ENCODE measurements around the gene C3orf22.

C3orf22 gene

GRCh38 chr3:126512026-126512425 lies 46.7 kb downstream of the C3orf22 start:
- Histone ChIP-seq H3K27me3 (ENCODE audit: insufficient read depth, poor library complexity, severe bottlenecking) (no peaks in the 10 kb centered on the region), H3K27ac (replicated peaks) (no peak overlapping the region)

GRCh38 chr3:126511291-126511690 lies 47.4 kb downstream of the C3orf22 start:
- TF ChIP-seq REST (IDR thresholded peaks at IDR 0.05; ENCODE audit: insufficient replicate concordance, low read depth) = no peak
- TF ChIP-seq GABPA (IDR thresholded peaks at IDR 0.05; ENCODE audit: low read depth) = no peak
- no peak for TF ChIP-seq SPI1 (IDR thresholded peaks at IDR 0.05; ENCODE audit: borderline replicate concordance, low read depth)
- no peak for TF ChIP-seq CTCF (IDR thresholded peaks at IDR 0.05; ENCODE audit: insufficient read depth, low read length)
- TF ChIP-seq POLR2AphosphoS5 (IDR thresholded peaks at IDR 0.05; ENCODE audit: low read depth) = no peak
- DNase-seq (ENCODE audit: low read depth in 1 of 2, low spot score in 1 of 2) = no peak

More at GRCh38 chr3:126512026-126512425, 46.7 kb downstream of the C3orf22 start:
- TF ChIP-seq GABPA (IDR thresholded peaks at IDR 0.05; ENCODE audit: low read depth) (no peak), CTCF (IDR thresholded peaks at IDR 0.05; ENCODE audit: insufficient read depth, low read length) (no peak), POLR2AphosphoS5 (IDR thresholded peaks at IDR 0.05; ENCODE audit: low read depth) (no peak), REST (IDR thresholded peaks at IDR 0.05; ENCODE audit: insufficient replicate concordance, low read depth) (no peak), SPI1 (IDR thresholded peaks at IDR 0.05; ENCODE audit: borderline replicate concordance, low read depth) (no peak)
- H3K4me3 ChIP-seq (replicated peaks; ENCODE audit: insufficient read depth, low read length) = no peak overlapping the region
- no peak for DNase-seq (ENCODE audit: low read depth in 1 of 2, low spot score in 1 of 2)

GRCh38 chr3:126510308-126510910 lies 48.3 kb downstream of the C3orf22 start:
- no peak for DNase-seq (ENCODE audit: low read depth in 1 of 2, low spot score in 1 of 2)
- no peak overlapping the region for H3K4me3 ChIP-seq (replicated peaks; ENCODE audit: insufficient read depth, low read length)
- no peaks in the 10 kb centered on the region for H3K27me3 ChIP-seq (ENCODE audit: insufficient read depth, poor library complexity, severe bottlenecking)
- no peak overlapping the region for H3K27ac ChIP-seq (replicated peaks)
- TF ChIP-seq REST (IDR thresholded peaks at IDR 0.05; ENCODE audit: insufficient replicate concordance, low read depth) = no peak
- TF ChIP-seq GABPA (IDR thresholded peaks at IDR 0.05; ENCODE audit: low read depth) = no peak
- TF ChIP-seq CTCF (IDR thresholded peaks at IDR 0.05; ENCODE audit: insufficient read depth, low read length) = no peak
- TF ChIP-seq POLR2AphosphoS5 (IDR thresholded peaks at IDR 0.05; ENCODE audit: low read depth) = no peak
- no peak for TF ChIP-seq SPI1 (IDR thresholded peaks at IDR 0.05; ENCODE audit: borderline replicate concordance, low read depth)

More at GRCh38 chr3:126511291-126511690, 47.4 kb downstream of the C3orf22 start:
- Histone ChIP-seq H3K4me3 (replicated peaks; ENCODE audit: insufficient read depth, low read length) (no peak overlapping the region), H3K27ac (replicated peaks) (no peak overlapping the region), H3K27me3 (ENCODE audit: insufficient read depth, poor library complexity, severe bottlenecking) (no peaks in the 10 kb centered on the region)
